Fibroblast of villous mesenchyme (primary cell): ENCODE results near the gene UBQLN1. TPM values are rescaled to one million over a fixed set of nuclear protein-coding genes. Genes with fewer than 3 reads are reported as not detected.

Source experiments
- DNase-seq: peaks from one replicate; pipeline ENCODE4 v3.0.0-alpha.2; 2010; ENCODE audit warnings: low read depth
- H3K4me3 ChIP-seq: 2 replicates; pipeline ENCODE4 v1.5.1; 2011; ENCODE audit warnings: low read depth, mild to moderate bottlenecking, low read length
- total RNA-seq: library from RNA; depleted of rRNA; stranded (reverse); fragments of >200 nt; gene quantifications from 2 replicates; pipeline ENCODE4 v1.2.3, GENCODE V29; 2012
- TF ChIP-seq, protein P1 (sequence below): IDR thresholded peaks from 2 replicates; pipeline ENCODE4 v1.5.1; 2012; ENCODE audit warnings: low read depth, mild to moderate bottlenecking, low read length; ENCODE audit not compliant: insufficient read depth

The UBQLN1 gene
- total RNA-seq, 1 donor, result 133 TPM

GRCh38 chr9:83691492-83691891 is 16.3 kb downstream of the UBQLN1 start:
- no peak for DNase-seq
- TF ChIP-seq, protein P1, sequence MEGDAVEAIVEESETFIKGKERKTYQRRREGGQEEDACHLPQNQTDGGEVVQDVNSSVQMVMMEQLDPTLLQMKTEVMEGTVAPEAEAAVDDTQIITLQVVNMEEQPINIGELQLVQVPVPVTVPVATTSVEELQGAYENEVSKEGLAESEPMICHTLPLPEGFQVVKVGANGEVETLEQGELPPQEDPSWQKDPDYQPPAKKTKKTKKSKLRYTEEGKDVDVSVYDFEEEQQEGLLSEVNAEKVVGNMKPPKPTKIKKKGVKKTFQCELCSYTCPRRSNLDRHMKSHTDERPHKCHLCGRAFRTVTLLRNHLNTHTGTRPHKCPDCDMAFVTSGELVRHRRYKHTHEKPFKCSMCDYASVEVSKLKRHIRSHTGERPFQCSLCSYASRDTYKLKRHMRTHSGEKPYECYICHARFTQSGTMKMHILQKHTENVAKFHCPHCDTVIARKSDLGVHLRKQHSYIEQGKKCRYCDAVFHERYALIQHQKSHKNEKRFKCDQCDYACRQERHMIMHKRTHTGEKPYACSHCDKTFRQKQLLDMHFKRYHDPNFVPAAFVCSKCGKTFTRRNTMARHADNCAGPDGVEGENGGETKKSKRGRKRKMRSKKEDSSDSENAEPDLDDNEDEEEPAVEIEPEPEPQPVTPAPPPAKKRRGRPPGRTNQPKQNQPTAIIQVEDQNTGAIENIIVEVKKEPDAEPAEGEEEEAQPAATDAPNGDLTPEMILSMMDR, result no peak
- no peak overlapping the region for H3K4me3 ChIP-seq

DNA sequence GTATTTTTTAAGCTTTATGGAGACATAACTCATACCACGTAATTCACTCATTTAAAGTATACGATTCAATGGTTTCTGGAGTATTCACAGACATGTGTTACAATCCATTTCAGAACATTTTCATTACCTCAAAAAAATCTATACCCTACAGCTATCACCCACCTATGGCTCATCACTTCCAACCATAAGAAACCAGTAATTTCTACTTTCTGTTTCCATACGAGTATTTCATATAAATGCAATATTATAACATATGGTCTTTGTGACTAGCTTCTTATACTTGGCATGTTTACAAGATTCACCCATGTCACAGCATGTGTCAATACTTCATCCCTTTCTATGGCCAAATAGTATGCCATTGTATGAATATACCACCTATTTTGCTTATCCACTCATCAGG is 18.8 kb downstream of the UBQLN1 start:
- TF ChIP-seq, protein P1, result no peak
- DNase-seq, result no peak
- no peak overlapping the region for H3K4me3 ChIP-seq

GRCh38 chr9:83681490-83681889 is 26.3 kb downstream of the UBQLN1 start:
- no peak for DNase-seq
- H3K4me3 ChIP-seq, result no peak overlapping the region
- TF ChIP-seq, protein P1, result no peak

DNA sequence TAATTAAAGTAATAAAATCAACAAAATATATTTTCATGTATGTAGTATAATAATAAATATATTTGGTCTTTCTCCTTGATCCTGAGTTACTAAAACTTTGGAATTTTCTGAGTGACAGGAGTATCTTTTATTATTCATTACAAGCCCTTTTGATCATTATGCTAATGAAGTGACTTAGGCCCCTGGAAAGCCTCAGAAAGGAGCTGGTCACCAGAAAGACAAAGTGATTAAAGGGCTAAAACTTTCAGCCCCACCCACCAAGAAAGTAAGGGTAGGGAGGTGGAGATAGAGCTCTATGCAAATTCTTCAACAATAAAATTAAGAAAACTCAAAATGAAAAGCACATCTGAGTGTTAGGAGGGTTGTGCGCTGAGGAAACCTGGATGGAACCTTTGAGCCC is 27.5 kb downstream of the UBQLN1 start:
- TF ChIP-seq, protein P1, result no peak
- DNase-seq, result no peak
- no peak overlapping the region for H3K4me3 ChIP-seq

GRCh38 chr9:83677596-83677995 is 30.2 kb downstream of the UBQLN1 start:
- TF ChIP-seq, protein P1, result no peak
- DNase-seq, result no peak

GRCh38 chr9:83675466-83675865 is 32.3 kb downstream of the UBQLN1 start:
- H3K4me3 ChIP-seq, result no peak overlapping the region
- DNase-seq, result no peak
- TF ChIP-seq, protein P1, result no peak

More at GRCh38 chr9:83677596-83677995, 30.2 kb downstream of the UBQLN1 start:
- no peak overlapping the region for H3K4me3 ChIP-seq

DNA sequence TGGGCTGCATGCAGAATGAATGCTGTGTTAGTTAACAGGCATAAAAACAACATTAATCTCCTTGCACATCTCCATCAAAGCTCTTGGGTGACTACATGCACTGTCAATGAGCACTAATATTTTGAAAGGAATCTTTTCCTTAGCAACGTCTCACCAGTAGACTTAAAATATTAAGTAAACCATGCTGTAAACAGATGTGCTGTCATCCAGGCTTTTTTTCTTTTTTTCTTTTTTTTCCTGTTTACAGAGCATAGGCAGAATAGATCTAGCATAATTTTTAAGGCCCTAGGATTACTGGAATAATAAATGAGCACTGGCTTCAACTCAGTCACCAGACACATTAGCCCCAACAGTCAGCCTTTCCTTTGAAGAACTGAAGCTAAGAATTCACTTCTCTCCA is 36.3 kb downstream of the UBQLN1 start:
- H3K4me3 ChIP-seq, result no peak overlapping the region
- DNase-seq, result no peak
- TF ChIP-seq, protein P1, result no peak
